GM21367 (cell line): ENCODE data around the gene OSR1.
A peak's percentile ranks its signal among the peaks of the same experiment; 100 is the strongest.
"Not testable (repeated sequence)": the region's sequence is repeated elsewhere in the genome, so short reads cannot be mapped to it uniquely, and the experiment has no call there.

Experiments used
- ATAC-seq: cut with Tn5 transposase; IDR thresholded peaks from one replicate; pipeline ENCODE4 v1.9.1; 2021; ENCODE audit not compliant: unreplicated experiment

OSR1 gene

GRCh38 chr2:19358242-19359020 is at the start of gene OSR1:
OSR1 (minus strand) TSS chr2:19358623; CDS start chr2:19353805, 4,818 bp downstream.
- no peak for ATAC-seq

DNA sequence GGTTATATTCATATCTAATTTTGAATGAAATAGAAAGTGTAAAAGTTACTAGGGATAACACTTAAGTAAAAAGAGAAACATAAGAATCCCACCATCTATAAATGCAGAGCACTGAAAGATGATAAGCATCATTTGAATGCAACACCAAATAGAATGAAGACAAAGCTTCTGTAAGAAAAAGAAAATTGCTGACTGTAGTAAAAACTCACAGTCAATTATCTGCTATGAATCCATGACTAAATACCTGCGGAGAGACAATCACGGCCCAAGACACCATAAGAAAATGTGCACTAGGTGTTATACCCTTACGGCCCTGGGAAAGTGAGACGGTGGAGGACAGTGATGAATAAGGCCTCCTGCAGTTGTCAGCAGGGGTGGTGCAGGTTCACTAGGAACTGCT is 45.4 kb upstream of the OSR1 start:
- no peak for ATAC-seq

GRCh38 chr2:19392191-19392590 is 33.8 kb upstream of the OSR1 start:
- no peak for ATAC-seq

- ATAC-seq: not testable (repeated sequence)
Measured at GRCh38 chr2:19389469-19389868, 31.0 kb upstream of the OSR1 start.

GRCh38 chr2:19380532-19380931 is 22.1 kb upstream of the OSR1 start:
- no peak for ATAC-seq

- ATAC-seq: no peak
Measured at GRCh38 chr2:19378939-19379338, 20.5 kb upstream of the OSR1 start.

- no peak for ATAC-seq
Measured at GRCh38 chr2:19377717-19378116, 19.3 kb upstream of the OSR1 start.

DNA sequence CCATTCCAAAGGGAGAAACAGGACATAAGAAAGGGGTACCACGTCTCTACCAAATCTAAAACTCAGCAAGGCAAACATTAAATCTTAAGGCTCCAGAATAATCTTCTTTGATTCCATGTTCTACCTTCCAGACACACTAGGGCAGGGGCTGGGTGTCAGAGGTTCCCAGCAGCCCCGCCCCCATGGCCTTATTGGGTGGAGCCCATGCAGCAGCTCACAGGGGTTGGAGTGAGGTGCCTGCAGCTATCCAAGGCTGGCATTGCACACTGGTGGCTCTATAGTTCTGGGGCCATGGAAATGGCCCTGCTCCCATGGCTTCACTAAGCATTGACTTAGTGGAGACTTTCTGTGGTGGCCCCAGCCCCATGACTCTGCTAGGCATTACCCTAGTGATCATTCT is 14.9 kb upstream of the OSR1 start:
- ATAC-seq: no peak

- no peak for ATAC-seq
Measured at GRCh38 chr2:19371996-19372582, 13.7 kb upstream of the OSR1 start.

DNA sequence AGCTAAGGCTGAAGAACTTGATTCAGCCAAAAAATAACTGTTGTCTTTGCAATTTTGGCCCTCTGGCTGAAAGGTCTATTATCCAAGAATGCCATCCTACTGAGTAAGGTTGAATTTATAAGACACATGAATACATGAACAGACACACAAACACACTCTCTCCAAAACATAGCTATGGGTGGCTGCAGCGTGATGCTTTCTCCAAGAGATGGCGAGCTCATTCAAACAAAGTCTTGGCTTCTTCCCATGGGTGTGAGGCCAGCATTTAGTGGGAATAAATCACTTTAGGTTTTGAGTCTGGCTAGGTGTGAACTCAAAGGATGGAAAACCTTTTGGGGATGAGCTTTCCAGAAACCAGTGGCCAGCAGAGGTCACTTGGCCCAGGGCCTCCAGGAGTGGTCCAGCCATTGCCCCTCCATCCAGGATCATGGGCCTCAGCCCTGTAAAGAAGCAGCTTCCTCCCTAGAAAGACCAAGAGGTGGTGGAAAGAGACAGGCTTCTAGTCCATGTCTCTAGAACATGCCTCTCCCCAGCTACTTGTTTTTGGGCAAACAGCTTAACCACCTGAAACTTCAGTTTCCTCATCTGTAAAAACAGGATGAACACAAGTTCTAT is 11.0 kb upstream of the OSR1 start:
- ATAC-seq: no peak

GRCh38 chr2:19368760-19369159 is 10.3 kb upstream of the OSR1 start:
- ATAC-seq: no peak

- ATAC-seq: no peak
Measured at GRCh38 chr2:19367326-19367725, 8.9 kb upstream of the OSR1 start.

GRCh38 chr2:19365126-19365525 is 6.7 kb upstream of the OSR1 start:
- ATAC-seq: no peak

- ATAC-seq: no peak
Measured at GRCh38 chr2:19364014-19364413, 5.6 kb upstream of the OSR1 start.

GRCh38 chr2:19363474-19363778 is 5.0 kb upstream of the OSR1 start:
- no peak for ATAC-seq

DNA sequence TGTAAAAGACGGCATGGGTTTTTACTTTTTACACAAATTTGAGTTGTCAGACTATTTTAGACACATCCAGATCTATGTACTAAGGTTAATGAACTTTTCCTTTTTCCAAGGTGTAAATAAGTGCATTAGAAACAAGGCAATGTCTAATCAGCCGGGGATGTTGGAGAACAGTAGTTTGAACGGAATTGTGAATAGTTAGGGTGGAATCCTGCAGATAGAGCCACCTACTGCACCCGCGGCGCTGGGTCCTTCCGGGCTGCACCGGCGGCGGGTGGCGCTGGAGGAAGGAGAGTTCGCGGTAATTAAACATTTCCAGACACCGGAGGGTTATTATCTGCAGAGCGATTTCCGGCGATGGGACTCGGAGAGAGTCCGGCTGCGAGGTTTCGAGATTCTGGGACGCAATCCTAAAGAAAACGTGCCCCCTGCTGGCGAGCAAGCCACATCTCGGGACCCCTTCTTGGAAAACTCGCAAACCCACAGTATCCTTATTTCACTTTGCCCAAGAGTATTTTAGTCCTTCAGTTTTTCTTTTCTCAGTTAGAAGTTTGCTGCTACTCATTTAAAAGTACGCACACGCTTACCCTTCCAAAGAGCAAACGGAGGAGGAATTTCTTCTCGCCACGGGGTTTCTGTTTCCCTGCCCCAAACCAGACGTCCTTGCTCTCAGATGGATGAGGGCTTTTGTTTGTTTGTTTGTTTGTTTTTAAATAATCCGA is 4.5 kb upstream of the OSR1 start:
- peak; percentile 39 for ATAC-seq

- ATAC-seq: no peak
Measured at GRCh38 chr2:19362094-19362754, 3.8 kb upstream of the OSR1 start.

- no peak for ATAC-seq
Measured at GRCh38 chr2:19361325-19361990, 3.0 kb upstream of the OSR1 start.

- ATAC-seq: no peak
Measured at GRCh38 chr2:19360966-19361321, 2.5 kb upstream of the OSR1 start.

DNA sequence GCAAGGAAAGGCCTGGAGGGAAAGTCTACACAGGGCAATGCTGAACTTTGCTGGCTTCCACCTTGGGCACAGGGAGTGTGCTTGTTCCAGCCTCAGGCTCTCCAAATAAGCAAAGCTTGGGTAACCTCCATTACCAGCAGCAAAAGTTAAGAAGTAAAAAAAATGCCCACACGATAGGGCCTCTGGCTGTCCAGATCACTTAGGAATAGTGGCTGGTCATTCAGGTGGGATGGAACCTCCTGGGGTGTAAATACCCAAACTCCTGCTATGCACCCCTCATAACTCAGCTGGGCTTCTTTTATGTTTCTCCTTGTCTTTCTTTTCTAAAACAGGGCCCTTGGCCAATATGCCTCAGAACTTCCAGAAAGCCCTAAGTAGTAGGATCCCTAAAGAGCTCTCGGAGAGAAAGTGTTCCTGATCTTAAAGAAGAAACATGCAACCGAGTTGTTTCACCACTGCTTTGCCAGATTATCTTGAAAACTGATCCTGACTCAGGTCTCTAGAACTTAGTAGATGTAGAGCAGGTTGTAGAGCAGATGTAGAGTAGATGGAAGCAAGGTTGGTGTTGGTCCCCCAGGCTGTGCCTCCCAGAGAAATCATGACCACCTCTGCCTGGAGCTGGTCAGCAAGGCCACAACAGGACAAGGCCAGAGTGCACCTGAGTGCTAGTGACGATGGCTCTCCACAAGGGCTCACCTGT is 2.0 kb upstream of the OSR1 start:
- no peak for ATAC-seq
